Stimulated activated memory B cell treated with anti-CD40 and anti-IgM and Interleukin-4, amounts not matched to agents 10 μg/mL and 1 μg/mL and 100 μg/mL, for 72 hours (primary cell): ENCODE measurements around the gene PABPN1L.

Experiments
- ATAC-seq: fragments of 150-1000 bp; cut with Tn5 transposase; 2 replicates; pipeline ENCODE4 v1.10.0; 2021
- H3K27ac Mint-ChIP-seq: one replicate; pipeline ENCODE4 v1.8.0; 2022; ENCODE audit warnings: mild to moderate bottlenecking, mixed read lengths
- H3K27me3 Mint-ChIP-seq: one replicate; pipeline ENCODE4 v1.8.0; 2022; ENCODE audit warnings: mixed read lengths
- H3K36me3 Mint-ChIP-seq: one replicate; pipeline ENCODE4 v1.8.0; 2022; ENCODE audit warnings: mixed read lengths
- H3K4me1 Mint-ChIP-seq: one replicate; pipeline ENCODE4 v1.8.0; 2022; ENCODE audit warnings: mixed read lengths
- H3K4me3 Mint-ChIP-seq: one replicate; pipeline ENCODE4 v1.8.0; 2022; ENCODE audit warnings: mild to moderate bottlenecking, moderate library complexity, mixed read lengths
- H3K9me3 Mint-ChIP-seq: one replicate; pipeline ENCODE4 v1.8.0; 2022; ENCODE audit warnings: mixed read lengths

Gene PABPN1L

DNA sequence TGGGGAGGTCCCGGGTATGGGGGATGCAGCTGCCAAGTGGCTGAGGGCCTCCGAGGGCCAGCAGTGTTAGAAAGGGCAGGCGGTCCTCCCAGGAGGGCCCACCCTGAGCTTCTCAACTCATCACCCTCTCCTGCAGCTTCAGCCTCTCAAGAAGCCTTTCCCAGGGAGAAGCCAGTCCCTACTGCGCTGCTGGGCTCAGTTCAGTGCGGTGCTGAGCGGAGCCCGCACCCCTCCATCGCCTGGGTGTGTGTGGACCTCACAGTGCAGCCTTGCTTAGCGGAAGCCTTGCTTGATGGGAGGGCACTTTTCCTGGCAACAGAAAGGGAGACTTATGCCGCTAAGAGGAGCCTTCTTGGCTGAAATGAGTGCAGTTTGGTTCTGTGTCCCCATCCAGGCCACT, 51.2 kb downstream of the PABPN1L start:
- Mint-ChIP-seq H3K4me1 (peaks cover 17% of the 10 kb centered on the region), H3K36me3 (no peaks in the 10 kb centered on the region), H3K4me3 (no peak overlapping the region), H3K27me3 (no peaks in the 10 kb centered on the region), H3K27ac (no peak overlapping the region), H3K9me3 (no peaks in the 10 kb centered on the region)
- ATAC-seq, result no peak

DNA sequence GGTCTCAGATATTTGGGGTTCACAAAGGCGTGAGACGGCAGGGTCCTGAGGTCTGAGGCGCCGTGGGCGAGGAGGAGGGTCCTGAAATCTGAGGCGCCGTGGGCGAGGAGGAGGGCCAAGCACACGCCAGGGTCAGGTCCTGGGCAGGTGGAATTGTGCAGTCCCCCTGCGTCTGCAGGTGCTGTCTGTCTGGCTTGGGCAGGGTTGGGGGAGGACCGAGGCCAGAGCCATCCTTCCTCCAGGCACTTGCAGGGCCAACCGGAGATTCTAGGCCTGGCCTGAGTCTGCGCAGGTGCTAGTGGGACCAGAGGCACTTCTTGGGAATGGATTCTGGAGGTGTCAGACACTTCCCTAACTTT, 52.3 kb downstream of the PABPN1L start:
- Mint-ChIP-seq H3K4me3 (no peak overlapping the region), H3K27me3 (no peaks in the 10 kb centered on the region), H3K27ac (no peak overlapping the region), H3K4me1 (peaks cover 28% of the 10 kb centered on the region), H3K36me3 (peaks cover 5% of the 10 kb centered on the region), H3K9me3 (no peaks in the 10 kb centered on the region)
- ATAC-seq, result no peak
